ENCODE data around the gene RIPK3.

The RIPK3 gene

GRCh38 chr14:24310265-24310645, 29.5 kb downstream of the RIPK3 start:
- no peak for TF ChIP-seq GLIS3 (CRISPR knock-in tag; IDR thresholded peaks at IDR 0.05)
- ATAC-seq, result no peak

GRCh38 chr14:24309538-24310264, 30.1 kb downstream of the RIPK3 start, which contains the start of gene LTB4R2:
TSS of gene LTB4R2 (plus strand) at chr14:24310140. CDS start at chr14:24310665, 525 bp downstream.
- TF ChIP-seq OSR1 (CRISPR knock-in tag; IDR thresholded peaks at IDR 0.05) (no peak), BACH2 (CRISPR knock-in tag; IDR thresholded peaks at IDR 0.05; ENCODE audit: borderline replicate concordance) (no peak), TCF4 (CRISPR knock-in tag; IDR thresholded peaks at IDR 0.05; ENCODE audit: borderline replicate concordance) (no peak), PPARA (CRISPR knock-in tag; IDR thresholded peaks at IDR 0.05; ENCODE audit: borderline replicate concordance) (no peak), POU6F1 (CRISPR knock-in tag; IDR thresholded peaks at IDR 0.05; ENCODE audit: borderline replicate concordance, low read depth) (no peak), RARB (CRISPR knock-in tag; IDR thresholded peaks at IDR 0.05) (no peak), SNAI2 (CRISPR knock-in tag; IDR thresholded peaks at IDR 0.05) (no peak), TSHZ2 (CRISPR knock-in tag; IDR thresholded peaks at IDR 0.05) (no peak), ARNTL (CRISPR knock-in tag; IDR thresholded peaks at IDR 0.05; ENCODE audit: borderline replicate concordance, low read depth) (no peak), GLIS3 (CRISPR knock-in tag; IDR thresholded peaks at IDR 0.05) (no peak), ESRRG (CRISPR knock-in tag; IDR thresholded peaks at IDR 0.05) (no peak)
- ATAC-seq, result no peak

- no peak for TF ChIP-seq ZNF8 (CRISPR knock-in tag; IDR thresholded peaks at IDR 0.05)
- TF ChIP-seq POU6F1 (CRISPR knock-in tag; IDR thresholded peaks at IDR 0.05; ENCODE audit: borderline replicate concordance, low read depth), result no peak
- TF ChIP-seq ZNF70 (CRISPR knock-in tag; IDR thresholded peaks at IDR 0.05), result no peak
- no peak for TF ChIP-seq GLIS3 (CRISPR knock-in tag; IDR thresholded peaks at IDR 0.05)
- TF ChIP-seq TOX (CRISPR knock-in tag; IDR thresholded peaks at IDR 0.05; ENCODE audit: borderline replicate concordance), result no peak
- peak; percentile 37 for ATAC-seq
Observed at GRCh38 chr14:24308342-24309124, 31.3 kb downstream of the RIPK3 start.

- TF ChIP-seq CSRNP3 (CRISPR knock-in tag; IDR thresholded peaks at IDR 0.05) (no peak), TSHZ2 (CRISPR knock-in tag; IDR thresholded peaks at IDR 0.05) (no peak), CREB5 (CRISPR knock-in tag; IDR thresholded peaks at IDR 0.05; ENCODE audit: low read depth) (no peak), ZNF8 (CRISPR knock-in tag; IDR thresholded peaks at IDR 0.05) (no peak), PPARA (CRISPR knock-in tag; IDR thresholded peaks at IDR 0.05; ENCODE audit: borderline replicate concordance) (no peak), ZNF565 (CRISPR knock-in tag; conservative IDR thresholded peaks at IDR 0.05; ENCODE audit: low read depth) (no peak), ZC3H10 (CRISPR knock-in tag; IDR thresholded peaks at IDR 0.05) (no peak)
- peak; percentile 95 for ATAC-seq
Observed at GRCh38 chr14:24307575-24308341, 32.0 kb downstream of the RIPK3 start, which contains the start of gene CIDEB. TSS of gene CIDEB (minus strand) at chr14:24307977. CDS start at chr14:24307858, 119 bp downstream.
